GM19463 (cell line): ENCODE data around the gene PLP1.

Experiments
- ATAC-seq: cut with Tn5 transposase; IDR thresholded peaks from one replicate; pipeline ENCODE4 v1.9.1; 2021; ENCODE audit warnings: mild to moderate bottlenecking, moderate library complexity; ENCODE audit not compliant: unreplicated experiment

PLP1 gene

DNA sequence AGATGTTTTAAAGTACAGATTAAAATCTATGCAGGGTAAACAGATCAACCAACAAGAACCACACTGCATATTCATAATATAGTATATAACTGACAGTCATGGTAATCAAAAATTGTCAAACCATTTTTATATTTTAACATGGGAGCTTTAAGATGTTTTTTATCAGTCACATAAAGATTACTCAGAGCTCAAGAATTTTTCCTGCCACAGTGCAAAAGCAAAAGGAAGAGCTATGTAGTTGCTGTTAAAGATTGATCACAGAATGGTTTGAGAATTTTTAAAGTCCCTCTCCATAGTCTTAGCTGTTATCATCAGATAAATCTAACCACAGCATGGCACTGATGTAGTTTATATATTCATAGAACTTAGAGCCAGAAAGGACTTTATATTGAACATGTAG is 47.0 kb downstream of the PLP1 start:
- ATAC-seq, result no peak

DNA sequence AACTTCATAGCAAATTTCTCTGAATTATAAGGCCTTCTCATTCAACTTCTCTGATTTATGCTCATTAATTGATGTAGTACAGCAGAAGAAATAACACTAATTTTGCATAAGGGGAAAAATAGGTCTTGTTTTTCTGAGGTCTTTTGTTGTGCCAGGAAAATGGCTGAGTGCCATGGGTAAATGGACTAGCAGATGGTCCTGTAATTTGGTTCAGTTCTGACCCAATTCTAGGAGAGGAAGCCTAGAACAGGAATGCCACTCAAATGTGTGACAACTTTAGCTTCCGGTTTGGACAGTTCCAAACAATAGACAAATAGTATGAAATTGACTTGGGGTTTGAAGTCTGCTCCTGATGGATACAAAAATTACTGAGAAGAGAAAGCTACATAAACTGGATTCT is 49.2 kb downstream of the PLP1 start:
- ATAC-seq, result no peak

DNA sequence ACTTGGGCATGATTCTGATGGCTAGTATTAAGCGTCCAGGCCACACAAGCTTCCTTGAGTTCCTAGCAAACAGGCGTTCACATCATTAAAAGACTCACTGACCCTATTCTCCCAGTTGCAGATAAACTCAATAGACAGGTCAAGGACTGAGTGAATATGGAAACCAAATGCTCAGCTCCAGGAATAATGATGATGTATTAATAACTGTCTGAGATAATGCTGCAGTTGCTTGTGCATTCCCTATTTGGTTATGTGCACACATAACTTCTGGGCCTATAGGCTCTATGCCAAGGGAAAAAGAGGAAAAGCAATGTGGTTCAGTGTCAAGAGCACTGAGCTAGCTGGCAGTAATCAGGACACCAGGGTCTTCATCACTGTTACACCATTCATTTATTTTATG is 51.9 kb downstream of the PLP1 start:
- no peak for ATAC-seq

DNA sequence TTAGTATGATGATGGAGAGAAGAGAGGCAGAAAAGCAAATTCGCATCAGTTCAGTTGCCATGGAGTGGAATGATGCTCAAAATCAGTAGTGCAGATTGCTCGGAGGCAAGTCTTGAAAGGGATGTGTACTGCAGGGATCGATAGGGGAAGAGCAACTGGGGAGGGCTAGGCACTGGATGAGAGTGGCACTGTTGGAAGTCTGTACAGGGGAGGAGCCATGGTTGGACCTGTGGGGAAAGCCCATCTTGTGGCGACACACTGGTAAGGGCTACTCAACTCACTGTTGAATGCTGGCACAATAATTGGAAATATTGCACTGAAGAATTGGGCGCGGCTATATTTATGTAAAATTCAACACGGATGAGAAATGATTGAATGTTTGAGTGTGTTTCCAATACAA is 54.2 kb downstream of the PLP1 start:
- no peak for ATAC-seq

DNA sequence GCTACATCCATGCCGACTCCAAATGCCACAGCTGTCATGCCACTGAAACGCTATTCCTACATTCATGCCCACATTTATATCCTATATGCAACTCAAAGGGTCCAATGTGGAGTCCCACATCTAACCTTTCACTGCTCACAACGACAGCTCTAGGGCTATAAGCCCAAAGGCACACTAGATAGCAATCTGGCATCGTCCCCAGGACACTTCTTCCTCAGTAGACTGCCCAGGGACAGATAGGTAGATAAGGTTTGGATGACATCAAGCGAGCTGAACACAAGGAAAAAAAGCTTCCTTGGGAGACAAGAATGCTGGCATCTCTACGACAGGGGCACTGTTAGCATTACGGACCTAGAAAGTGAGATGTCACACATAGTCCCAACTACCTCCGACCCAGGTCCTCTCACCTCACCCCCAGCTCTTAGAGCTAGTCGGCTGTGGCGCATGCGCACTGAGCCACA is 54.7 kb downstream of the PLP1 start:
- ATAC-seq, result peak; percentile 10

DNA sequence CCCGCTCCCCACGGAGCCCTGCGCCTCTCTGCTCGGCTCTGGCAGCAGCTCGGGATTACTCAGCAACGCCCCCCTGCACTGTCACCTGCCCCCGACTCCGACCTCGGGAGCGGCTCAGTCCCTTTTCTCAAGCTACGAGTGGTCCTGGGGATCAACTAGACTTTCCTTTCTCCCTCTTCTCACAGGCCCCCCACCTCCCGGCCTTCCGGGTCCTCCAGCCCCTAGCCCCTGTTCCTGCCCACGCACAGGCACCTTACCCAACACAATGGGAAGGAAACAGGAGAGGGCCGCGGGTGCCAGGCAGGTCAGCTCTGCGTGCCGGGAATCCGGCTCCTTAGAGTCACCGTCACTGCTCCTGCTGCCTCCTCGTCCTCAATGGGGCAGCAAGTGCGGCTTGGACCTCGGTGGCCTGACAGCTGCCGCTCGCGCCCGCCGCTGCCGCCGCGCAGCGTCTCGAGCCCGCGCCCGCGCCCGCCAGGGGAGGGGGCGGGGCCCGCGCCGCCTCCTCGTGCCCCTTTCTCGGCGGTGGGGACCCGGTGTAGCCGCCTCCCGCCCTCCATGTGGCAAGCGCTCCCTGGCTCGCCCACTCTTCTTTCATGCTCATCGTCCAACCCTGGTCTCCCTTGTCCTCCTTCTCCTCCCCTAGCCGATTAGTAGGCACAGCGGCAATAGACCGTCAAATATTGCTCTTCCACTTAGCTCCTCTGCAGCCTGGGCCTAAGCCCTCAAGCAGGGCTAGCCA is 55.3 kb downstream of the PLP1 start, which contains the start of gene RAB9B:
TSS of gene RAB9B (minus strand) at position 455 of the 742 bp plus-strand sequence. CDS start 6,473 bp downstream, outside the sequence.
- ATAC-seq, result peak; percentile 91

DNA sequence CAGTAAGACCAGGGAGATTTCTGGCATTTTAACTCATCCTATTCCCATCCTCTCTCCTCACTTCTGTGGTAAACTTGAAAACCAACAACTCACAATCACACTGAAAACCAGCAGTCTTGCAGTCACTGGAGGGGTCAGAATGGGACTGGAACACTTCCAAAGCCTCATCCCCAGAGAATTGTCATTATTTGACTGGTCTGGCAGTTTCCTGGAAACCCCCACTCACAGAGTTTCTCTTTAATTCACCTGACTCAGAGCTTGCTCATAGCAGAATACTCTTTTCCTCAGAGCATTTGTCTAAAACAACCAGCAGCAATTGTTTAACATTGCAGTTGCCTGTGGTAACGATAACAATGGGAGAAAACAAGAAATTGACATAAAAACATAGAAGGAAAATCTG is 62.8 kb downstream of the PLP1 start:
- no peak for ATAC-seq
